Measurements from ENCODE around the gene GPC5. TPM values are rescaled to one million over a fixed set of nuclear protein-coding genes. Genes with fewer than 3 reads are reported as not detected.

The GPC5 gene
- total RNA-seq, 1 experiment from 2014 or later, result 14.2 TPM

GRCh38 chr13:91572944-91573598, 174.7 kb downstream of the GPC5 start:
- in situ Hi-C loops (cut with HindIII; ENCODE audit: low sequenced_read_pairs), result no loop called here
- no peak for DNase-seq (ENCODE audit: low spot score)

- no peak for DNase-seq (ENCODE audit: low spot score)
- in situ Hi-C loops (cut with HindIII; ENCODE audit: low sequenced_read_pairs), result no loop called here
Observed at GRCh38 chr13:91574766-91575165, 176.3 kb downstream of the GPC5 start.

GRCh38 chr13:91576590-91576989, 178.2 kb downstream of the GPC5 start:
- in situ Hi-C loops (cut with HindIII; ENCODE audit: low sequenced_read_pairs), result no loop called here
- no peak for DNase-seq (ENCODE audit: low spot score)

GRCh38 chr13:91579320-91579719, 180.9 kb downstream of the GPC5 start:
- in situ Hi-C loops (cut with HindIII; ENCODE audit: low sequenced_read_pairs), result no loop called here
- DNase-seq (ENCODE audit: low spot score), result no peak

- DNase-seq (ENCODE audit: low spot score), result no peak
- in situ Hi-C loops (cut with HindIII; ENCODE audit: low sequenced_read_pairs), result no loop called here
Observed at GRCh38 chr13:91580749-91581148, 182.3 kb downstream of the GPC5 start.

- in situ Hi-C loops (cut with HindIII; ENCODE audit: low sequenced_read_pairs), result no loop called here
- no peak for DNase-seq (ENCODE audit: low spot score)
Observed at GRCh38 chr13:91586609-91587008, 188.2 kb downstream of the GPC5 start.

- DNase-seq (ENCODE audit: low spot score), result no peak
- in situ Hi-C loops (cut with HindIII; ENCODE audit: low sequenced_read_pairs), result no loop called here
Observed at GRCh38 chr13:91588541-91588940, 190.1 kb downstream of the GPC5 start.

GRCh38 chr13:91592056-91593014, 193.9 kb downstream of the GPC5 start:
- in situ Hi-C loops (cut with HindIII; ENCODE audit: low sequenced_read_pairs), result no loop called here
- DNase-seq (ENCODE audit: low spot score), result no peak

- in situ Hi-C loops (cut with HindIII; ENCODE audit: low sequenced_read_pairs), result no loop called here
- DNase-seq (ENCODE audit: low spot score), result no peak
Observed at GRCh38 chr13:91593456-91593855, 195.0 kb downstream of the GPC5 start.

- in situ Hi-C loops (cut with HindIII; ENCODE audit: low sequenced_read_pairs), result no loop called here
- no peak for DNase-seq (ENCODE audit: low spot score)
Observed at GRCh38 chr13:91594061-91594460, 195.6 kb downstream of the GPC5 start.

- no peak for DNase-seq (ENCODE audit: low spot score)
Observed at GRCh38 chr13:91595677-91596076, 197.3 kb downstream of the GPC5 start.

GRCh38 chr13:91596842-91597241, 198.4 kb downstream of the GPC5 start:
- DNase-seq (ENCODE audit: low spot score), result no peak

More at GRCh38 chr13:91595677-91596076, 197.3 kb downstream of the GPC5 start:
- in situ Hi-C loops (cut with HindIII; ENCODE audit: low sequenced_read_pairs), result no loop called here

GRCh38 chr13:91598655-91599054, 200.2 kb downstream of the GPC5 start:
- DNase-seq (ENCODE audit: low spot score), result no peak
- in situ Hi-C loops (cut with HindIII; ENCODE audit: low sequenced_read_pairs), result no loop called here

More at GRCh38 chr13:91596842-91597241, 198.4 kb downstream of the GPC5 start:
- in situ Hi-C loops (cut with HindIII; ENCODE audit: low sequenced_read_pairs), result no loop called here

GRCh38 chr13:91601273-91601672, 202.9 kb downstream of the GPC5 start:
- DNase-seq (ENCODE audit: low spot score), result no peak
- in situ Hi-C loops (cut with HindIII; ENCODE audit: low sequenced_read_pairs), result no loop called here

- in situ Hi-C loops (cut with HindIII; ENCODE audit: low sequenced_read_pairs), result no loop called here
- DNase-seq (ENCODE audit: low spot score), result no peak
Observed at GRCh38 chr13:91601807-91602206, 203.4 kb downstream of the GPC5 start.

GRCh38 chr13:91609353-91609752, 210.9 kb downstream of the GPC5 start:
- no peak for DNase-seq (ENCODE audit: low spot score)
- in situ Hi-C loops (cut with HindIII; ENCODE audit: low sequenced_read_pairs), result no loop called here

- DNase-seq (ENCODE audit: low spot score), result no peak
- in situ Hi-C loops (cut with HindIII; ENCODE audit: low sequenced_read_pairs), result no loop called here
Observed at GRCh38 chr13:91618315-91618714, 219.9 kb downstream of the GPC5 start.

GRCh38 chr13:91620670-91621141, 222.3 kb downstream of the GPC5 start:
- DNase-seq (ENCODE audit: low spot score), result no peak
- in situ Hi-C loops (cut with HindIII; ENCODE audit: low sequenced_read_pairs), result no loop called here

- no peak for DNase-seq (ENCODE audit: low spot score)
- in situ Hi-C loops (cut with HindIII; ENCODE audit: low sequenced_read_pairs), result no loop called here
Observed at GRCh38 chr13:91621161-91621560, 222.7 kb downstream of the GPC5 start.

- no peak for DNase-seq (ENCODE audit: low spot score)
- in situ Hi-C loops (cut with HindIII; ENCODE audit: low sequenced_read_pairs), result no loop called here
Observed at GRCh38 chr13:91621963-91622362, 223.5 kb downstream of the GPC5 start.
